Right lobe of liver (tissue), 4 donors: ENCODE results near the gene RBBP9.

Experiments
- CTCF ChIP-seq, 4 donors: fragments of 200-600 bp in 3 of 4; fragments of 450-650 bp in 1 of 4; IDR thresholded peaks; one replicate each; pipeline versions ENCODE4 v1.5.1 to v1.8.0; 2016 to 2022; ENCODE audit warnings: antibody characterized with exemption in 4 of 4, mild to moderate bottlenecking in 2 of 4
- POLR2A ChIP-seq: fragments of 450-650 bp; IDR thresholded peaks from one replicate; pipeline ENCODE4 v1.6.1; 2017; ENCODE audit warnings: antibody characterized with exemption, mild to moderate bottlenecking
- donor health status: DM: no; HTN: no; CAD: no.
- donor health status: DM: no; HTN: no; CAD: no.
- donor health status: DM: no; HTN: yes; CAD: no.

GRCh38 chr20:18456600-18456999, 40.4 kb downstream of the RBBP9 start:
- TF ChIP-seq POLR2A (no peak), CTCF (IDR thresholded peaks at IDR 0.05) (no peak)
